Mucosa of rectum (tissue), 2 donors: ENCODE data around the gene HCFC1R1.
A peak's percentile ranks its signal among the peaks of the same experiment; 100 is the strongest.
"Not testable (repeated sequence)": the region's sequence is repeated elsewhere in the genome, so short reads cannot be mapped to it uniquely, and the experiment has no call there.

Experiments used
- H3K27ac ChIP-seq, 2 donors: one replicate each; pipeline ENCODE4 v1.7.0; 2013; ENCODE audit warnings: inconsistent platforms in 2 of 2, low read depth in 2 of 2, low read length in 2 of 2
- H3K27me3 ChIP-seq, 2 donors: one replicate each; pipeline ENCODE4 v1.7.0; 2013; ENCODE audit warnings: low read length in 2 of 2; ENCODE audit not compliant: control insufficient read depth in 2 of 2, insufficient read depth in 2 of 2
- H3K36me3 ChIP-seq, 2 donors: one replicate each; pipeline ENCODE4 v1.7.0; 2013; ENCODE audit warnings: low read length in 2 of 2; ENCODE audit not compliant: control insufficient read depth in 2 of 2, insufficient read depth in 2 of 2
- H3K4me1 ChIP-seq, 2 donors: one replicate each; pipeline ENCODE4 v1.7.0; 2013; ENCODE audit warnings: low read length in 2 of 2, mild to moderate bottlenecking in 1 of 2; ENCODE audit not compliant: control insufficient read depth in 2 of 2, insufficient read depth in 2 of 2
- H3K4me3 ChIP-seq, 2 donors: one replicate each; pipeline ENCODE4 v1.7.0; 2013; ENCODE audit warnings: low read length in 2 of 2
- H3K9ac ChIP-seq, 2 donors: one replicate each; pipeline ENCODE4 v1.7.0; 2013; ENCODE audit warnings: low read length in 2 of 2, low read depth in 1 of 2, mild to moderate bottlenecking in 1 of 2
- H3K9me3 ChIP-seq, 2 donors: one replicate each; pipeline ENCODE4 v1.7.0; 2013; ENCODE audit warnings: low read length in 2 of 2; ENCODE audit not compliant: control insufficient read depth in 2 of 2
- donor health status: healthy.
- donor health status: Normal muscosa, but diverticular disease.

Gene HCFC1R1

GRCh38 chr16:3057181-3058138 lies 33.7 kb upstream of the HCFC1R1 start:
- Histone ChIP-seq H3K4me3 (peak overlapping the region in 1 of 2 donors; percentile 13), H3K9ac (peak overlapping the region in 1 of 2 donors; percentile 54), H3K9me3 (no peaks in the 10 kb centered on the region), H3K4me1 (peaks cover 12 to 20% of the 10 kb centered on the region in 2 donors), H3K27ac (no peak overlapping the region), H3K36me3 (no peaks in the 10 kb centered on the region), H3K27me3 (no peaks in the 10 kb centered on the region)

DNA sequence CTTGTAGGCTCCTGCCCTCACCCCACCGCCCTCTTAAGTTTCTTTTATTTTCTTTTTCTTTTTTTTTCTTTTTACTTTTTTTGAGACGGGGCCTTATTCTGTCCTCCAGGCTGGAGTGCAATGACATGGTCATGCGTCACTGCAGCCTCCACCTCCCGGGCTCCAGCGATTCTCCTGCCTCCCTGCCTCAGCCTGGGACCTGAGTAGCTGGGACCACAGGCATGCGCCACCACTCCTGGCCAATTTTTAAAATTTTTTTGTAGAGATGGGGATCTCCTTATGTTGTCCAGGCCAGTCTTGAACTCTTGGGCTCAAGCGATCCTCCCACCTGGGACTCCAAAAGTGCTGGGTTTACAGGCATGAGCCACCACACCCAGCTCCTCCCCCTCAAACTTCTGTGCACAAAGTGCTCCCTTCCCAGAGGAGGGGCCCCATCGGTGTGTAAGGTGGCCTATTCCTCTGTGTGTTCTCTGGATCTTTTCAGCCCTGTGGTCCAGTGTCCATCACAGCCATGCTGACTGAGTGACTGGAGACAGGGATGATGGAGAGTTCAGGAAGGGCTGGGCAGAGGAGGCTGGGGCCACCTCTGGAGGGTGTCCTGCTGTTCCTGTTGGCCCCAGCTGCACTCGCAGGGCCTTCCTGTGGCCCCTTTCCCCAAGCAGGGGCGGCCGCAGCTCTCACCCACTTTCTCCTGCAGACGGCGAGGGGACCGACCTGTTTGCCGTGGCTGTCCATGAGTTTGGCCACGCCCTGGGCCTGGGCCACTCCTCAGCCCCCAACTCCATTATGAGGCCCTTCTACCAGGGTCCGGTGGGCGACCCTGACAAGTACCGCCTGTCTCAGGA lies 32.8 kb upstream of the HCFC1R1 start:
- Histone ChIP-seq H3K9me3 (no peaks in the 10 kb centered on the region), H3K4me3 (no peak overlapping the region), H3K4me1 (peaks cover 12 to 20% of the 10 kb centered on the region in 2 donors), H3K27ac (no peak overlapping the region), H3K36me3 (no peaks in the 10 kb centered on the region), H3K27me3 (no peaks in the 10 kb centered on the region), H3K9ac (no peak overlapping the region)

DNA sequence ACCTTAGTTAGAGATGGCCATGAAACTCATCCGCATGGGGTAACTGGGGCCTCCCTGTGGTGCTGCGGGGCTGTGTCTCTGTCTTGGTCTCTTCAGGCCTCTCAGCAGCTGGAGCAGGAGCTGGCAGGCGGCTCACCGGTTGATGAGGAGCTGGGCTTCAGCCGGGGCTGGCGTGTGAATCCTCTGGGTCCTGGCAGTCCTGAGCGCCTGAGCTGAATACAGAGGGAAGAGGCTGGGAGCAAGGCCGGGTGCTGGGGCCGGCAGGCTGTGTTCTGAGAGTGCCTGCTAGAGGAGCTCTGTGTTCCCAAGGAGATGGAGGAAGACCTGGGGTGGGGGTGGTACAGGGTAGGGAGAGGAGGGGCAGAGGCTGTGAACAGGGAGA lies 32.0 kb upstream of the HCFC1R1 start:
- peak overlapping the region in 1 of 2 donors; percentile 32 for H3K27ac ChIP-seq
- H3K27me3 ChIP-seq, H3K36me3 ChIP-seq, H3K9me3 ChIP-seq, H3K9ac ChIP-seq, H3K4me3 ChIP-seq: not testable (repeated sequence)
- H3K4me1 ChIP-seq = peaks cover 12 to 20% of the 10 kb centered on the region in 2 donors

DNA sequence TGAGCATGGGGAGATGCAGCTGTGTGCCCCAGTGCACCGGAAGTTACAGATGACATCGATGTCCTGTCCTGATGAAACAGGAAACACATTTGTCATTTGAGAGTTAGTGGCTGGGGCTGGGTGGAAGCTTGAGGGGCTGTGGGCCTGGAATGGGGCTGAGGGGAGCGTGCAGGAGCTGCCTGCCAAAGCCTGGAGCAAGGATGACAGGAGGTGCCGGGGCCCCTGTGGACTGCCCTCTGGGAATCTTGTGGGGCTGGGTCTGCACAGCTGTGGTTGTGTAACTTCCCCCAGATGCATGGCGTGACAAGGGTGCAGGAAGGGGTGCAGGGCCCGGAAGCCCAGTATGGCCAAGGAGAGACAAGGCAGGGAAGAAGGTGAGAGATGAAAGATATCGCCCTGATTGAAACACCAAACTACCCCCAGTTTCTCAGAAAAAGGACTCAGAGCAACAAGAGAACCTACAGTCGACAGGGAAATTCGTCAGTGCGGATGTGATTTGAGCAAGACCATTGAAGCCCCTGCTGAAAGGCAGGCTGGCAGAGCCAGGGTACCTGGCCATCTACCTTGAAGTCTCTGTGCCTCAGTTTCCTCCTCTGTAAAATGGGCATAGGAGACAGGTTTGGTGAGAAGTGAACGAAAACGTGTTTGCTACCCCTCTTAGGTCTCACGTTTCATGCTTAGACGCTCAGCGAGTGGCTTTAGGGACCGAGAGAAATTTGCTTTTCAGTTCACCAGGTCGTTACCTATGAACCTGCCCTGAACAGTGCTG lies 31.4 kb upstream of the HCFC1R1 start:
- no peaks in the 10 kb centered on the region for H3K36me3 ChIP-seq
- H3K9ac ChIP-seq = no peak overlapping the region
- H3K27me3 ChIP-seq = no peaks in the 10 kb centered on the region
- H3K4me3 ChIP-seq = no peak overlapping the region
- H3K9me3 ChIP-seq = no peaks in the 10 kb centered on the region
- H3K27ac ChIP-seq = peak overlapping the region in 1 of 2 donors; percentile 32
- H3K4me1 ChIP-seq = peaks cover 12 to 20% of the 10 kb centered on the region in 2 donors

DNA sequence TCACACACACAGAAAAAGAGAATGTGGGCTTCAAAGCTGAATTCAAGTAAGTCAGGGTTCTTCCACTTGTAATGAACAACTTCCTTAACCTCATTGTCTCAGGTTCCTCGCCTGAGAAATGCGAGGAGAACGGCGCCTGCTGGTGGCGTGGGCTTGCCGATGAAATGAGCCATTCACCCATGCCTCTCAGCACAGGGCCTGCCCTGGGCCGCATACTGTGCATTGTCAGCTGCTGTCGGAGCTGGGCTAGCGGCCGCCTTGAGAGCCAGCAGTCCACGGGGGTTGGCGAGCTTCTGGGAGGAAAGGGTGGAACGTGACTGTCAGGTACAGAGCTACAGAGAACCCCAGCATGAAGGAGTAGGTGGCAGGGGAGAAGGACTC lies 29.6 kb upstream of the HCFC1R1 start:
- not testable (repeated sequence) for H3K36me3 ChIP-seq, H3K4me3 ChIP-seq, H3K4me1 ChIP-seq, H3K27ac ChIP-seq, H3K9ac ChIP-seq, H3K9me3 ChIP-seq, H3K27me3 ChIP-seq

GRCh38 chr16:3052571-3053329 lies 29.0 kb upstream of the HCFC1R1 start:
- H3K27me3 ChIP-seq = peaks cover 14 to 15% of the 10 kb centered on the region in 2 donors
- H3K4me3 ChIP-seq, H3K36me3 ChIP-seq, H3K9ac ChIP-seq, H3K9me3 ChIP-seq, H3K4me1 ChIP-seq, H3K27ac ChIP-seq: not testable (repeated sequence)

DNA sequence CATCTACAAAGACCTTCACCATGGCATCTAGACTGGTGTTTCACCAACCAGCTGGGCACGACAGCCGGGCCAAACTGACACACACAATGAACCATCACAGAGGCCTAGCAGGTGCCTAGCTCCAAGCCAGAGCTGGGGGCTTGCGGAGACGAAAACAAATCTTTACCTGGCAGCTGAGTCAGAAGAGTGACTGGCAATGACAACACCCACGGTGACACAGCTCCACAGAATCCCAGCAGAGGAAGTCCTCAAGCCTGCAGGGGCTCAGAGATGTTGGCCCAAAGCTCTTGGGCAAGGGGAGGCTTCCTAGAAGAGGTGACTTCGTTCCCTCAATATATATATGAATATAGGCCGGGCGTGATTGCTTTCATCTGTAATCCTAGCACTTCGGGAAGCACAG lies 27.8 kb upstream of the HCFC1R1 start:
- H3K27me3 ChIP-seq = peaks cover 15 to 24% of the 10 kb centered on the region in 2 donors
- H3K36me3 ChIP-seq = no peaks in the 10 kb centered on the region
- H3K27ac ChIP-seq = no peak overlapping the region
- no peak overlapping the region for H3K9ac ChIP-seq
- H3K4me3 ChIP-seq = no peak overlapping the region
- no peaks in the 10 kb centered on the region for H3K4me1 ChIP-seq
- no peaks in the 10 kb centered on the region for H3K9me3 ChIP-seq

- Histone ChIP-seq H3K4me3 (no peak overlapping the region), H3K9me3 (no peaks in the 10 kb centered on the region), H3K27ac (no peak overlapping the region), H3K27me3 (peaks cover 15 to 26% of the 10 kb centered on the region in 2 donors), H3K4me1 (peaks cover 0 to under 1% of the 10 kb centered on the region in 2 donors), H3K36me3 (no peaks in the 10 kb centered on the region), H3K9ac (no peak overlapping the region)
Measured at GRCh38 chr16:3051009-3051408, 27.3 kb upstream of the HCFC1R1 start.

- Histone ChIP-seq H3K27ac (no peak overlapping the region), H3K4me3 (no peak overlapping the region), H3K36me3 (no peaks in the 10 kb centered on the region), H3K9ac (no peak overlapping the region), H3K9me3 (no peaks in the 10 kb centered on the region), H3K4me1 (peaks cover 0 to 3% of the 10 kb centered on the region in 2 donors), H3K27me3 (peaks cover 16 to 26% of the 10 kb centered on the region in 2 donors)
Measured at GRCh38 chr16:3050487-3050886, 26.7 kb upstream of the HCFC1R1 start.
